HepG2 (cell line): ENCODE results near the gene LZTR1. TPM values are rescaled to one million over a fixed set of nuclear protein-coding genes. Genes with fewer than 3 reads are reported as not detected.

Source experiments
- ASH2L ChIP-seq: fragments of 300-600, 200-600 bp; sonication (generic); IDR thresholded peaks from 2 replicates; pipeline ENCODE4 v1.7.0; 2017; ENCODE audit warnings: low read depth, mild to moderate bottlenecking, moderate library complexity, mixed read lengths, low read length; ENCODE audit not compliant: insufficient read length
- CBX1 ChIP-seq: IDR thresholded peaks from one replicate; pipeline ENCODE4 v1.6.1; 2016; ENCODE audit warnings: antibody characterized with exemption, low read depth
- E2F2 ChIP-seq: sonication (generic); formaldehyde crosslinking; IDR thresholded peaks from 2 replicates; pipeline ENCODE4 v1.4.0; 2020; ENCODE audit warnings: missing genetic modification reagents, borderline replicate concordance
- EEA1 ChIP-seq: sonication (generic); formaldehyde crosslinking; IDR thresholded peaks from 2 replicates; pipeline ENCODE4 v1.5.1; 2020; ENCODE audit warnings: mild to moderate bottlenecking, missing genetic modification reagents, borderline replicate concordance
- HCFC1 ChIP-seq: fragments of 150-350 bp; IDR thresholded peaks from 2 replicates; pipeline ENCODE4 v1.6.1; 2014; ENCODE audit warnings: low read depth, low read length
- MXD3 ChIP-seq: IDR thresholded peaks from 2 replicates; pipeline ENCODE4 v1.6.1; 2016; ENCODE audit warnings: mild to moderate bottlenecking, missing biosample characterization, missing genetic modification reagents
- NFKB2 ChIP-seq: sonication (generic); formaldehyde crosslinking; IDR thresholded peaks from 2 replicates; pipeline ENCODE4 v1.4.0; 2020; ENCODE audit warnings: missing genetic modification reagents, borderline replicate concordance
- NRL ChIP-seq: sonication (generic); formaldehyde crosslinking; IDR thresholded peaks from 2 replicates; pipeline ENCODE4 v1.5.0; 2020; ENCODE audit warnings: missing genetic modification reagents, mild to moderate bottlenecking, moderate library complexity, borderline replicate concordance
- PPARG ChIP-seq: conservative IDR thresholded peaks from 2 replicates; pipeline ENCODE4 v1.6.1; 2016; ENCODE audit warnings: missing biosample characterization, missing genetic modification reagents
- RNF219 ChIP-seq: sonication (generic); formaldehyde crosslinking; IDR thresholded peaks from 2 replicates; pipeline ENCODE4 v1.5.0; 2020; ENCODE audit warnings: mild to moderate bottlenecking, missing genetic modification reagents
- SP140L ChIP-seq: sonication (generic); formaldehyde crosslinking; IDR thresholded peaks from 2 replicates; pipeline ENCODE4 v1.4.0; 2020; ENCODE audit warnings: missing genetic modification reagents, borderline replicate concordance
- WIZ ChIP-seq: sonication (generic); formaldehyde crosslinking; IDR thresholded peaks from 2 replicates; pipeline ENCODE4 v1.5.1; 2020; ENCODE audit warnings: mild to moderate bottlenecking, missing genetic modification reagents
- YEATS2 ChIP-seq: sonication (generic); formaldehyde crosslinking; IDR thresholded peaks from 2 replicates; pipeline ENCODE4 v1.4.0; 2020; ENCODE audit warnings: missing genetic modification reagents, borderline replicate concordance
- YY1 ChIP-seq: IDR thresholded peaks from 2 replicates; pipeline ENCODE4 v1.6.1; 2011; ENCODE audit warnings: low read length, low read depth, moderate library complexity, mild to moderate bottlenecking; ENCODE audit not compliant: insufficient read depth, insufficient replicate concordance
- ZBTB49 ChIP-seq: sonication (generic); formaldehyde crosslinking; IDR thresholded peaks from 2 replicates; pipeline ENCODE4 v1.4.0; 2020; ENCODE audit warnings: missing genetic modification reagents, borderline replicate concordance
- ZNF230 ChIP-seq: sonication (generic); formaldehyde crosslinking; IDR thresholded peaks from 2 replicates; pipeline ENCODE4 v1.4.0; 2020; ENCODE audit warnings: mild to moderate bottlenecking, missing genetic modification reagents
- ZNF24 ChIP-seq: fragments of 450-650 bp; IDR thresholded peaks from 2 replicates; pipeline ENCODE4 v1.6.1; 2017; ENCODE audit warnings: antibody characterized with exemption, mild to moderate bottlenecking
- ZNF275 ChIP-seq: sonication (generic); formaldehyde crosslinking; IDR thresholded peaks from 2 replicates; pipeline ENCODE4 v1.8.0; 2022; ENCODE audit warnings: missing genetic modification reagents, mild to moderate bottlenecking, inconsistent platforms, borderline replicate concordance
- ZNF3 ChIP-seq: IDR thresholded peaks from 2 replicates; pipeline ENCODE4 v1.7.0; 2017; ENCODE audit warnings: inconsistent platforms
- ZNF34 ChIP-seq: sonication (generic); formaldehyde crosslinking; IDR thresholded peaks from 2 replicates; pipeline ENCODE4 v1.4.0; 2020; ENCODE audit warnings: mild to moderate bottlenecking, missing genetic modification reagents, borderline replicate concordance
- ZNF350 ChIP-seq: sonication (generic); formaldehyde crosslinking; IDR thresholded peaks from 2 replicates; pipeline ENCODE4 v1.4.0; 2020; ENCODE audit warnings: mild to moderate bottlenecking, low read depth, missing genetic modification reagents, borderline replicate concordance
- ZNF431 ChIP-seq: sonication (generic); formaldehyde crosslinking; IDR thresholded peaks from 2 replicates; pipeline ENCODE4 v1.9.0; 2022; ENCODE audit warnings: missing genetic modification reagents, low read depth, mild to moderate bottlenecking, borderline replicate concordance
- polyA plus RNA-seq, 8 experiments: library from polyadenylated mRNA; depleted of rRNA in 3 of 8; stranded (reverse) in 7 of 8; unstranded in 1 of 8; fragments of >200 nt; fragmentation: Illumina TruSeq in 4 of 8; extraction: Trizol in 4 of 8; gene quantifications; 2 replicates each; pipeline versions ENCODE4 v1.2.1 to v1.2.3, GENCODE V29; 2011 to 2016; ENCODE audit warnings: low read depth in 4 of 8, missing spikeins in 1 of 8, mixed read lengths in 1 of 8; ENCODE audit not compliant: insufficient read depth in 1 of 8
- total RNA-seq, 5 experiments: library from RNA; depleted of rRNA; stranded (reverse); fragments of >200 nt; fragmentation: Illumina TruSeq; extraction: Trizol; gene quantifications; 2 replicates each; pipeline ENCODE4 v1.2.3, GENCODE V29; 2016; ENCODE audit warnings: low read depth in 1 of 5

Gene LZTR1
- total and polyA plus RNA-seq, 2 of the 13 experiments (the other 11 are each of a cell fraction or from before 2014, with no cell fraction given) = 21.8 to 22.4 TPM

GRCh38 chr22:20956258-20957101, 25.6 kb upstream of the LZTR1 start (continued):
- TF ChIP-seq ZNF34 (CRISPR knock-in tag) = no peak
- TF ChIP-seq ZNF275 (CRISPR knock-in tag) = 0 out of 2 replicates have a peak, but pooled peaks have one; percentile 24
- TF ChIP-seq RNF219 (CRISPR knock-in tag) = no peak
- TF ChIP-seq PPARG (CRISPR knock-in tag) = no peak
- no peak for TF ChIP-seq NRL (CRISPR knock-in tag)
- no peak for TF ChIP-seq CBX1
- no peak for TF ChIP-seq HCFC1
- TF ChIP-seq ZNF431 (CRISPR knock-in tag) = no peak
- no peak for TF ChIP-seq EEA1 (CRISPR knock-in tag)
- TF ChIP-seq ZNF350 (CRISPR knock-in tag) = no peak
- no peak for TF ChIP-seq ZNF24
- TF ChIP-seq MXD3 (CRISPR knock-in tag) = no peak
- no peak for TF ChIP-seq SP140L (CRISPR knock-in tag)
- no peak for TF ChIP-seq NFKB2 (CRISPR knock-in tag)
- TF ChIP-seq ZNF230 (CRISPR knock-in tag) = no peak
- no peak for TF ChIP-seq ZBTB49
- TF ChIP-seq YEATS2 = no peak
- TF ChIP-seq E2F2 (CRISPR knock-in tag) = no peak
- TF ChIP-seq YY1 = no peak
- TF ChIP-seq ASH2L = peak; percentile 12
- TF ChIP-seq ZNF3 = no peak
- TF ChIP-seq WIZ (CRISPR knock-in tag) = no peak
